Heart right ventricle (tissue), 16 donors: ENCODE measurements around the gene SMIM44. TPM values are rescaled to one million over a fixed set of nuclear protein-coding genes. Genes with fewer than 3 reads are reported as not detected.

Experiments
- ATAC-seq, 8 donors: fragments of 200-7000 bp; cut with Tn5 transposase; one replicate each; pipeline ENCODE4 v1.9.1; 2020; ENCODE audit warnings: mild to moderate bottlenecking in 8 of 8, moderate library complexity in 8 of 8, moderate number of reproducible peaks in 1 of 8
- DNase-seq, 2 donors: peaks; one replicate each; pipeline ENCODE4 v3.0.0-alpha.2; 2020
- H3K27ac ChIP-seq, 10 donors: fragments of 200-600 bp; sonication (generic) in 2 of 10; one replicate each; pipeline versions ENCODE4 v1.5.0 to v1.8.0; 2020 to 2022; ENCODE audit warnings: mild to moderate bottlenecking in 3 of 10
- H3K27me3 ChIP-seq, 7 donors: fragments of 200-600 bp; one replicate each; pipeline ENCODE4 v1.8.0; 2021 to 2022; ENCODE audit warnings: mild to moderate bottlenecking in 2 of 7
- H3K36me3 ChIP-seq, 9 donors: fragments of 200-600 bp; sonication (generic) in 1 of 9; one replicate each; pipeline versions ENCODE4 v1.5.0 to v1.8.0; 2020 to 2022; ENCODE audit warnings: mild to moderate bottlenecking in 2 of 9
- H3K4me1 ChIP-seq, 9 donors: fragments of 200-600 bp; sonication (generic) in 1 of 9; one replicate each; pipeline versions ENCODE4 v1.5.0 to v1.8.0; 2020 to 2022; ENCODE audit warnings: mild to moderate bottlenecking in 4 of 9
- H3K4me3 ChIP-seq, 10 donors: fragments of 200-600 bp; sonication (generic) in 2 of 10; one replicate each; pipeline versions ENCODE4 v1.5.0 to v1.8.0; 2020 to 2022; ENCODE audit warnings: mild to moderate bottlenecking in 7 of 10, moderate library complexity in 2 of 10
- H3K9me3 ChIP-seq, 11 donors: fragments of 200-600 bp in 10 of 11; sonication (generic) in 2 of 11; one replicate each; pipeline versions ENCODE4 v1.5.0 to v1.8.0; 2013 to 2022; ENCODE audit warnings: mild to moderate bottlenecking in 2 of 11, control low read depth in 1 of 11, moderate library complexity in 1 of 11
- WGBS, 2 donors: extraction: QIAGEN DNeasy Blood & Tissue Kit; methylation state at CpG; one replicate each; pipeline ENCODE4 v1.1.7; 2013; ENCODE audit warnings: inconsistent platforms in 1 of 2; 5-methylcytosine and 5-hydroxymethylcytosine counted together
- intact Hi-C, 10 donors: fragments of 100-400 bp; cut with DNase I; formaldehyde crosslinking; loops; one replicate each; pipeline versions ENCODE4 v1.11.1 to v1.14.2; 2022
- polyA plus RNA-seq, 2 donors: library from polyadenylated mRNA; stranded (reverse); fragments of 200-250 nt; gene quantifications; one replicate each; pipeline ENCODE4 v1.2.3, GENCODE V29; 2013
- total RNA-seq, 10 donors: library from RNA; stranded (reverse); fragmentation: NEBNext Ultra II Directional in 3 of 10; extraction: Animal tissue kit (Norgen Biotek cat#: 25700) in 3 of 10; gene quantifications; one replicate each; pipeline versions ENCODE4 v1.2.1 to v1.2.4, GENCODE V29; 2021 to 2023
- TF ChIP-seq, protein P1 (sequence below), 9 donors: fragments of 200-600 bp; sonication (generic) in 2 of 9; IDR thresholded peaks; one replicate each; pipeline versions ENCODE4 v1.5.0 to v1.8.0; 2021 to 2022; ENCODE audit warnings: antibody characterized with exemption in 9 of 9, mild to moderate bottlenecking in 5 of 9, moderate library complexity in 1 of 9
- donor health status: Arrhythmogenic right ventricular cardiomyopathy.
- donor health status: ischemic (EF 13 %, LVEDD 7.1; RV severe dilation, severe dysfunction).
- donor health status: healthy with polysubstance abuse.
- donor health status: DM: no; HTN: yes; CAD: no.
- donor health status: DM: no; HTN: no; CAD: no.
- donor health status: ischemic (EF 25% LVEDD 6.9; RV normal size, moderate dysfunction).
- donor health status: ischemic (EF 25% LVEDD 5.7; RV mildly dilated, moderate dysfunction).
- donor health status: healthy.
- donor health status: DM: yes; HTN: yes; CAD: no.
- donor health status: Ischemic cardiomyopathy.
- donor health status: ischemic (EF 35%, LVEDD 5.7; RV mildly dilated, moderate dysfunction).
- donor health status: nonischemic (EF 11% LVEDD 7.7; RV severe dilation, severe dysfunction).
- donor health status: DM: yes; HTN: yes; CAD: no.
- donor health status: PGD.
- donor health status: ischemic (EF 29% LVEDD 5.4; RV normal size, mild dysfunction).
- donor health status: nonischemic (EF 23%, LVEDD 6.1; RV moderate dilation, normal function).

The SMIM44 gene
- total and polyA plus RNA-seq, 12 donors, result not detected

DNA sequence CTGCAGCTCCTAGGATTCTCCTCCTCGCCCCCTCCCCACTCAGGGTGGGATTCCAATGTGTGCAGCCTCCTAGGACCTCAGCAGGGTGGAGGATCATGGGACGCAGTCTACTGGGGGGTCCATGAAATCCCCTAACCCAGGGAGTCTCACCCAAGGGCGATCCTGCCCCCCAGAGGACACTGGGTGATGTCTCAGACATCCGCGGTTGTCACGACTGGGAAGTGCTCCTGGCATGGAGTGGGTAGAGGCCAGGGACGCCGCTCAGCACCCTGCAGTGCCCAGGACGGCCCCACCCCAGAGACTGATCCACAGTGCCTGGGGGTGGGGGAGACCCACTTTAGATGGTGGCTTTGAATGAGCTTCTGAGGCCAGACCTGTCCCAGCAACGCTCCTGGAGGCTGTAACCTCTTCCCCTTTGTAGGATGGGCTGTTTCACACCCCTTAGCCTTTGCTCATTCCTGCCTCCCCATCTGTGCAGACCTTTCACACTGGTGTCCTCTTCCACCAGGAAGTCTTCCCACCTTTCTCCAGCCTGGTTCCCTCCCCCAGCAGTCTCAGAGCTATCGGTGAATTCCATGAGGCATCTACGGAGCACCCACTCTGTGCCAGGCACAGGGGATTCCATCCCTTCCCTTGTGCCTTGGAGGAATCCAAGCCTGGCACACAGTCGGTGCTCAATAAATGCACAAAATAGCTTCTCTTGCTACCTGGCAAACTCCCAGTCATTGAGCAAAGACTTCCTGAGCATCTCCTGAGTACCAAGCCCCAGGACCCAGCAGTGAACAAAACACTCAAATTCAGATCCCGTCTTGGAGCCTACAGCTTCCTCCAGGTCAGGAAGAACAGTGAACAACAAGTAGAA, 13.4 kb downstream of the SMIM44 start:
- Histone ChIP-seq H3K9me3 (no peaks in the 10 kb centered on the region), H3K4me3 (no peak overlapping the region), H3K4me1 (peaks cover 6 to 57% (median 21%) of the 10 kb centered on the region in 9 donors), H3K27me3 (peaks cover 0 to 3% (median 0%) of the 10 kb centered on the region in 7 donors), H3K36me3 (no peaks in the 10 kb centered on the region), H3K27ac (peak overlapping the region in 2 of 10 donors; percentile 6)
- ATAC-seq (peak in 3 of 8 donors; percentile 13 to 29 (median 15)), DNase-seq (no peak)
- TF ChIP-seq, protein P1, sequence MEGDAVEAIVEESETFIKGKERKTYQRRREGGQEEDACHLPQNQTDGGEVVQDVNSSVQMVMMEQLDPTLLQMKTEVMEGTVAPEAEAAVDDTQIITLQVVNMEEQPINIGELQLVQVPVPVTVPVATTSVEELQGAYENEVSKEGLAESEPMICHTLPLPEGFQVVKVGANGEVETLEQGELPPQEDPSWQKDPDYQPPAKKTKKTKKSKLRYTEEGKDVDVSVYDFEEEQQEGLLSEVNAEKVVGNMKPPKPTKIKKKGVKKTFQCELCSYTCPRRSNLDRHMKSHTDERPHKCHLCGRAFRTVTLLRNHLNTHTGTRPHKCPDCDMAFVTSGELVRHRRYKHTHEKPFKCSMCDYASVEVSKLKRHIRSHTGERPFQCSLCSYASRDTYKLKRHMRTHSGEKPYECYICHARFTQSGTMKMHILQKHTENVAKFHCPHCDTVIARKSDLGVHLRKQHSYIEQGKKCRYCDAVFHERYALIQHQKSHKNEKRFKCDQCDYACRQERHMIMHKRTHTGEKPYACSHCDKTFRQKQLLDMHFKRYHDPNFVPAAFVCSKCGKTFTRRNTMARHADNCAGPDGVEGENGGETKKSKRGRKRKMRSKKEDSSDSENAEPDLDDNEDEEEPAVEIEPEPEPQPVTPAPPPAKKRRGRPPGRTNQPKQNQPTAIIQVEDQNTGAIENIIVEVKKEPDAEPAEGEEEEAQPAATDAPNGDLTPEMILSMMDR (IDR thresholded peaks at IDR 0.05), result peak in 4 of 9 donors; percentile 8 to 37 (median 16)
- intact Hi-C loops, result loop anchor here in 4 of 10 donors (5.0 kb wide), 3 partner anchors 33 to 163 kb away; no protein-coding TSS in a partner anchor
- 39 to 45% methylated on average over 14 of the region's 14 CpGs for WGBS, 2 donors

DNA sequence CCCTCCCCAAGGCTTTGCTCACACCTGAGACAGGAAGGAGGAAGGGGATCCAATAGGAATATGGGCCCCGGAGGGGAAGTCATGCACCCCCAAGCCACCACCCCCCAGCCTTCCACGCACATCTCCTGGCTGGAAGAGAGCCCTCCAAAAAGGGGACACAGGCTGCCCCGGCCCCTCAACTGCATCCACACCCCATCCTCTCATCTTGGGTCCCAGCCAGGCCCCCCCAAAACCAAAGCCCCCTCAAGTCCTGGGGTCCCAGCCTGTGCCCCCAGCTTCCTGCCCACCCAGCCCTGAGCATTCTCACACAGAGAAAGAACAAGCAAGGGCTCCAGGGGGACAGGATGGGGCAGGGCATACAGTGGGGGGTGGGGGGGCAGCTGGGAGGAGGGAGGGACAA, 15.0 kb downstream of the SMIM44 start:
- peaks cover 0 to 12% (median 4%) of the 10 kb centered on the region in 9 donors for H3K36me3 ChIP-seq
- intact Hi-C loops, result loop anchor here in 1 of 10 donors (5.0 kb wide), 1 partner anchor 36 kb away; no protein-coding TSS in a partner anchor

DNA sequence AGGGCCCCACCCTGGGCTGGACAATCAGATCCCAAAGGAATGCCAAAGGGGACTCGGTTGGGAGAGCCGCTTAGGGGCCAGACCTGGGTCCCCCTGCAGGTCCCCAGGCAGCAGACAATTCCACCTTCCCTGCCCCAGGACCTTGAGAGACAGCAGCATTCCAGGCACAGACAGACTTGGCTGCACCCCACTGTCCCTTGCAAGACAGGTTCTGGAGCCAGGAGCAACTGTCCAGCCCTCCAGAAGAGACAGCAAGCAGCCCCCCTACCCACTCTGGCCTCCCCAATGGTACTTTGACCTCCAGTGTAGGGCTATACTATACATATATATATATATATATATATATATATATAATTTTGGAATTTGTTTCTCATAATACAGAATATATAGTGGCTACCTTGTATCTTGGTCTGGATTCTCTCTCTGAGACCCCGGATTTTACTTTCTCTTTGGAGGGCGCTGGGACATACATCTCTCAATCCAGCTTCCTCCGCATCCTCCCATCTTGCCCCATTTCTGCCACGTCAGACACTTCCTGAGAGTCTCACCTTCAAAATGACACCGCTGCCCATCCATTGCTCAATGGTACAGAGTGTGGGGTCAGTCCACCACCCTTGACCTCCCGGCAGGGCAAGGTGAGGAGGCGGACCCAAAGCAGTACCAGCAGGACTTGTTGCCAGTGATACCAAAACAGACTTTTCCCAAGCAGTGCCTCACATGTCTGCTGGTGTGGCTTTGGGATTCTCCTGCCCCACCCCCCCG, 15.6 kb downstream of the SMIM44 start:
- H3K36me3 ChIP-seq, result peaks cover 0 to 18% (median 10%) of the 10 kb centered on the region in 9 donors
- no peaks in the 10 kb centered on the region for H3K9me3 ChIP-seq
- intact Hi-C loops, result loop anchor here in 1 of 10 donors (1.0 to 5.0 kb wide), 2 partner anchors 35 to 106 kb away; no protein-coding TSS in a partner anchor
- TF ChIP-seq, protein P1 (IDR thresholded peaks at IDR 0.05), result no peak
- no peak overlapping the region for H3K4me3 ChIP-seq
- DNase-seq, result no peak
- H3K27ac ChIP-seq, result peak overlapping the region in 4 of 10 donors; percentile 19 to 69 (median 49)
- H3K27me3 ChIP-seq, result no peaks in the 10 kb centered on the region
- 81 to 88% methylated on average over 10 of the region's 10 CpGs for WGBS, 2 donors
- ATAC-seq, result no peak
- peaks cover 6 to 64% (median 21%) of the 10 kb centered on the region in 9 donors for H3K4me1 ChIP-seq

More for the DNA sequence above, 15.0 kb downstream of the SMIM44 start:
- 69 to 72% methylated on average over 3 of the region's 3 CpGs for WGBS, 2 donors
- TF ChIP-seq, protein P1 (IDR thresholded peaks at IDR 0.05), result no peak
- H3K4me1 ChIP-seq, result peaks cover 6 to 67% (median 21%) of the 10 kb centered on the region in 9 donors
- H3K27ac ChIP-seq, result peak overlapping the region in 3 of 10 donors; percentile 19 to 54 (median 25)
- H3K4me3 ChIP-seq, result no peak overlapping the region
- no peaks in the 10 kb centered on the region for H3K9me3 ChIP-seq
- H3K27me3 ChIP-seq, result no peaks in the 10 kb centered on the region
- ATAC-seq, result no peak
- DNase-seq, result no peak

DNA sequence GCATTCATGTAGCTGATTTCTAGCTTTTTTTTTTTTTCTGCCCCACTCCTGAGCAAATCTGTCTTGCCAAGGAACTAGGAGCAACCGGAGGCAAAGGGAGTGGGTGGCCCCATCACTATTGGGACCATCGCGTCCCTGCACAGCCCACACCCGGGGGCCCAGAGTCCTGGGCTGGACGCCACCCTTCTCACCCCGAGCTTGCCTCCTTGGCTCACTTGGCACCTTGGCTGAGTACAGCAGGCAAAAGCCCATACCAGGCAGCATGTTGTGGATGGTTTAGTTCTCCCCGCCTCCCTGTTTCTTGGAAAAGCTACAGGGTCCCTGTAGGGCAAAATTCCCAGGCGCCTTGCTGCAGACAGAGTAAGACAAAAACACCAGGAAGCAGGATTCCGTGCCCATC, 16.6 kb downstream of the SMIM44 start:
- intact Hi-C loops, result loop anchor here in 1 of 10 donors (1.0 to 5.0 kb wide), 2 partner anchors 34 to 105 kb away; no protein-coding TSS in a partner anchor
- ATAC-seq (peak in 7 of 8 donors; percentile 7 to 84 (median 46)), DNase-seq (peak in 1 of 2 donors; percentile 31)
- Histone ChIP-seq H3K9me3 (no peaks in the 10 kb centered on the region), H3K27me3 (no peaks in the 10 kb centered on the region), H3K36me3 (peaks cover 0 to 28% (median 14%) of the 10 kb centered on the region in 9 donors), H3K4me3 (no peak overlapping the region), H3K4me1 (peaks cover 0 to 56% (median 17%) of the 10 kb centered on the region in 9 donors), H3K27ac (peak overlapping the region in 6 of 10 donors; percentile 7 to 70 (median 49))
- WGBS, 2 donors, result 47 to 55% methylated on average over 9 of the region's 9 CpGs
- TF ChIP-seq, protein P1 (IDR thresholded peaks at IDR 0.05), result no peak
